Measurements from ENCODE around the gene LRRC63.

The LRRC63 gene

DNA sequence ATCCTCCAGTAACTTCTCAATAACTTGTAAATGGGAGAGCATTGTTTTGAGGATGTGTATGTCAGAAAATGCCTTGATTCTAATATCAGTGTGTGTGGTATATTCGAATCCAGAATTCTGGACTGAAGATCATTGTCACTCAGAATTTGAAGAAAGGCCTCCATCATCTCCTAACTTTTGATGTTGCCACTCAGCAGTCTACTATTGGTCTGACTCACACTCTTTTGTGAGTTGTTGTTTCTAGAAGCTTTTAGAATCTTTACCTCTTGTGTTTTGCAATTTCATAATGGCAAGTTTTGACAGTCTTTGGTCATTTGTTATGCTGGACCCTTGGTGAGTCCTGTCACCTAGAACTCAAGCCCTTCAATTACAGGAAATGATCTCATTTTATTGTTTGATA, 98.3 kb downstream of the LRRC63 start:
- DNase-seq (ENCODE audit: low read depth, low spot score): no peak

DNA sequence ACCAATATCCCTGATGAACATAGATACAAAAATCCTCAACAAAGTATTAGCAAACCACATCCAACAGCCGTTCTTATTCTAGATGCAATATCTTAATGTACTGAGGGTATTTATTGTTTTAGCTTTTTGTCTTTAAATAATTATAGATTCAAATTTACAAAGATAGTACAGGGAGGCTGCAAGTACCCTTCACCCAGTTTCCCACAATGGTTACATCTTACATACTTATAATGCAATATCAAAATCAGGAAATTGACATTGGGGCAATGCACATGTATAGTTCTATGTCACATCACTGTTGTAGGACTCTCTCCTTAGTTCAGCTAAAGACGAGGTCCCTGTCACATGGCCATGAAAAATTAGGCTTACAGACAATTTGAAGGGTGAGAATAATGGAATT, 99.5 kb downstream of the LRRC63 start:
- no peak for DNase-seq (ENCODE audit: low read depth, low spot score)

DNA sequence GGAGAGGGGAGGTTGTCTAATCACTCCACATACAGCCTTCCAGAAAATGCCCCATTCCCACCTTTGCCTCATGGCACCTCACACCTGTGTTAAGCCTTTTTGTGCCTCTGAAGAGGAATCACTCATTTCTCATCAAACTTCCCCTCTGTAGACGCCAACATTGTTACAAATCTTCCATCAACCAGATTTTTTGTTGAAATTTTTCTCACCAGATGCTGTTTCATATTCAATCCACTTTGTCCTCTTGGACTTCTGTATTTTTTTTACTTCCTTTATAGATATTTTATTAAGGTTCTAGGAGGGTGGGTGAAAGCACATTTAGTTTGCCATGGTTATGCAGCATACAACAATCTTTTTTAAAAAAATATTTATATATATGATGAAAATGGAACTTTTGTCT, 101.3 kb downstream of the LRRC63 start:
- DNase-seq (ENCODE audit: low read depth, low spot score): no peak

DNA sequence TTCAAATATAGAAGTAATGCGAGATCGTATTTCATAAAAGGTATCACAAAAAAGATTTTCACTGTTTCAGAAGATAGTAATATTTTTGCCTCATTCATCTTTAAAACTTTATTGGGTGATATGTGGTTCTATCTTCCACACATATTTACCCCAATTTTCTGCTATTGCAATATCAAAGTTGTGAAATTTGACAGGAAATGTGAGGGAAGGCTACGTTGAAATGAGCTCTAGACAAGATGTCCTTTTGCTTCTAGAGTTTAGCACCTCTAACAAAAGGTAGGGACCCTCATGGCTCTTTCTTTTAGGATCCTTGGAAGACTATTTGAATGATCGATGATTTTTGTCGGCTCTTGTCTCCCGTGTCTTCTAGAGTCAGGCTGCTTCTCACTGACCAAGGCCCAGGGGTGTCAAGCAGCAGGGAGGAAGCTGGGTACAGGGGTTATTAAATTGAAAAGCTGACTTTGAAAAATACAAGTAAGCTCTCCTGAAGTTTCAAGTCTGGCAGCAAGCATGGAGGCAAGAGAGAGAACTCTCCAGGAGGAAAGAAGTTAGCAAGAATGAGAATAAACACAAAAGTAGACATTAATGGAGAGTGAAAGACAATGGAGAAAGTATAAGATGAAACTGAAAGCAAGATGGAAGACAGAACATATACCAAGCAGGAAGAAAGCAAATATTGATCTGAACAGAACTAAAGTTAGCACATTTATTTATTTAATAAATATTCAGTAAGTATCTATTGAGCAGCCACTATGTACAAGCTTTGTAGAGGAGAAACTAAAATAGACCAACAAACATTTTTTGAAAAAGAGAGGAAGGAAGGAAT, 101.9 kb downstream of the LRRC63 start:
- no peak for DNase-seq (ENCODE audit: low read depth, low spot score)

GRCh38 chr13:46314587-46314986, 102.9 kb downstream of the LRRC63 start:
- DNase-seq (ENCODE audit: low read depth, low spot score): no peak

DNA sequence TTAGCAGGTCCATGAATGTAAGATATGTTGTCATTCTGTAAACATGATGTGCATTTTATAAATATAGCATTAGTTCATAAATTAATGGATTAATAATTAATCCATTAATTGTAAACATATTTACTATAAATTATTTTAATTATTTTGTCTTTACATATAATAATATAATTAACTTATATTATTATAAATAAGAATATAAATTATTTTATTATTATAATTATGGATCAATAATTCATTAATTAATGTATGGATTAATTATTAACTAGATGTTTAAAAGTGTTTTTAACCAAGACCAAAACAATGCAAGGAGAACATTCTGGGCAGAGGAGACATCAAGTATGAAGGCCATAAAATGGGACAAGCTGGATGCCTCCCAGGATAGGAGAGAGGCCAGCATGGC, 103.3 kb downstream of the LRRC63 start:
- no peak for DNase-seq (ENCODE audit: low read depth, low spot score)

DNA sequence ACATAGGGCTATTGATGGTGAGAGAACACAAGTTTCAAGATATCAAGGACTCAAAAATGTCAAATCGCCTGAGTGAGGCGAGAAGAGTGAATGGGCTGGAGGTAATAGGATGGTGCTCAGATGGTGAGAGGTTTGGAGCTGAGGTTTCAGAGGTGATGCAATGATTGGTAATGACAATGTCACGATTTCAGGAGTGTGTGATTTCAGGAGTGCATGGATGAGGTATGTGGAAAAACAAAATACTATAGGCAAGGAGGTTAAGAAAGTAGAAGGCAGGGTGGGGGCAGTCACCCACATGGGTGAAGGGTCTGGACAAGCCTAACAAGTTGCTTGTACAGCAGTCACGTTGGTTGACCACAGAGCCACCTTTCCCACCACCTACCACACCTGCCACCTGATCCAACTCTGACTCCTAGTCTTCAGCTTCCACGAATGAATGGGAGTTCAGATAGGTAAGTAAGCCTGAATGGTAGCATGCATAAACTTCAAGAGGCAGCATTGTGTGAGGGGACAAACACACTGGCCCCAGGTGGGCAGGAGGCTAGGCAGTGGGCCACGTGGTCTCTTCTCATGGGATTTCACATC, 103.9 kb downstream of the LRRC63 start:
- no peak for DNase-seq (ENCODE audit: low read depth, low spot score)

GRCh38 chr13:46317120-46317519, 105.4 kb downstream of the LRRC63 start:
- DNase-seq (ENCODE audit: low read depth, low spot score): no peak

DNA sequence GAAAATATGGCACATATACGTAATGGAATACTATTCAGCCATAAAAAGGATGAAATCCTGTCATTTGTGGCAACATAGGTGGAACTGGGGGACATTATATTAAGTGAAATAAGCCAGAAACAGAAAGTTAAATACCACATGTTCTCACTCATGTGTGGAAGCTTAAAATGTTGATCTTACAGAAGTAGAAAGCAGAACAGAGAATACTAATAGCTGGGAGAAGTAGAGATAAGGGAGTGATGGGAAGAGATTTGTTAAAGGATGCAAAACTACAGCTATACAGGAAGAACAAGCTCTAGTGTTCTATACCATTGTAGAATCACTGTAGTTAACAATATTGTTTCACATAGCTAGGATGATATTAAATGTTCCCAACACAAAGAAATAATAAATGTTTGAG, 107.3 kb downstream of the LRRC63 start:
- no peak for DNase-seq (ENCODE audit: low read depth, low spot score)

DNA sequence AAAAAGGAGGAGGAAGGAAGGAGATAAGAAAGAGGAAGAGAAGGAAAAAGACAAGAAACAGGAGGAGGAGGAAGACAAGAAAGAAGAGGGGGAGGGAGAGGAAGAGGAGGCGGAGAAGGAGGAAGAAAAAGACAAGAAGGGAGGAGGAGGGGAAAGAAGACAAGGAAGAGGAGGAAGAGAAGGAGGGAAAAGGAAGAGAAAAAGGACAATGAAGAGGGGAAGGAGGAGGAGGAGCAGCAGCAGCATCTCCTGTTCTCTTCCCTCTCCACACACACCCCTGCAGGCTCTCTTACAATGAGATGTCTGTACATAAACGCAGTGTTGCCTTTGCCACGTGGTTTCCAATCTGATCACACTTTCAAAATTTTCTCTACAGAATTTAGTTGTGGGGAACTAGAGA, 108.7 kb downstream of the LRRC63 start:
- no peak for DNase-seq (ENCODE audit: low read depth, low spot score)

DNA sequence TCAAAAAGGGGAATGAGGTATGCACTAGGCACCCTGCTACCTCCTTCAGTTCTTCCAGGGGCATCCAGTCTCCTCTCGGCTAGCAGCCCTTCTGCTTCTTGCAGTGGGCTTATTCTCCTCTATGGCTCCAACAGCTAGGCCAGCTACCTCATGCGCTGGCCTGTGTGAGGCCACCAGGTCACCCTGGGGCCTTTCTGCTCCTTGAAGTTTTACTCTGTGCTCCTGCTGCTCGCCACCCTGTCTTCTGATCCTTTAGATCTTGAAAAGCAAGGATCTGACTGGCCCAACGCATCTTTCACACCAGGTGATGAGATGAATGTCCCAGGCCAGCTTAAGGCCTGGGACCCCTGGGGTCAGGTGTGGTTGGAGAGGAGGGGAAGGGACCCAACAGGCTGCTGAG, 109.1 kb downstream of the LRRC63 start:
- no peak for DNase-seq (ENCODE audit: low read depth, low spot score)

DNA sequence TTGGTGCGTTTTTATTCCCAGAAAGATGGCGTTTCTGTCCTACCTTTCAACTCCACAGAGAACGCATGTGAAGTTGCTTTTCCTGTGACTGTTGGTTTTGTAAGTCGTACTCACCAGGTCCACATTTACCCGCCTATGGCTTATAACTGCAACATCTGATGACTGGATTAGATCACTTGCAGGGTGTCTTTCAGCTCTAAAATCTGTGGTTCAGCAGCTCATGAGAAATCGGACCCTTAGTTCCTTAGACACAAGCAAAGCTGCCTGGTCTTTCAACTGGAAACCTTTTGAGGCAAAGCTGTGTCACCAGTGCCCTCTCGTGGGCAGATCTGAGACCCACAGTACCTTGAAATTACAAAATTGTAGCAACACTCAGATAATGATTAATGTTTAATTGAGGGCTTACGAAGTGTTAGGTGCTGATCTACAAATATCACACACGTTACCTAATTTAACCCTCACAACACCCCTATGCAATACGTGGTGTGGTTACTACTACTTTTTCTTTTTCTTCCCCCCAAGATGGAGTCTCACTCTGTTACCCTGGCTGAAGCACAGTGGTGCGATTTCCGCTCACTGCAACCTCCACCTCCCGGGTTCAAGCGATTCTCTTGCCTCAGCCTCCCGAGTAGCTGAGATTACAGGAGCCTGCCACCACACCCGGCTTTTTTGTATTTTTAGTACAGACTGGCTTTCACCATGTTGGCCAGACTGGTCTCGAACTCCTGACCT, 109.9 kb downstream of the LRRC63 start:
- peak; percentile 10 for DNase-seq (ENCODE audit: low read depth, low spot score)

- DNase-seq (ENCODE audit: low read depth, low spot score): no peak
Observed at GRCh38 chr13:46324976-46325375, 113.2 kb downstream of the LRRC63 start.
